GM23248 (cell line): ENCODE results near the gene ATP5F1E.

Experiments
- EZH2 ChIP-seq: fragments of 200-600 bp; sonication (generic); IDR thresholded peaks from 2 replicates; pipeline ENCODE4 v1.6.1; 2018; ENCODE audit warnings: antibody characterized with exemption, mild to moderate bottlenecking; ENCODE audit not compliant: insufficient read depth, poor library complexity, severe bottlenecking
- EZH2phosphoT487 ChIP-seq: fragments of 200-600 bp; sonication (generic); IDR thresholded peaks from 2 replicates; pipeline ENCODE4 v1.6.1; 2018; ENCODE audit warnings: antibody characterized with exemption, moderate library complexity, mild to moderate bottlenecking, low read depth; ENCODE audit not compliant: insufficient read depth

DNA sequence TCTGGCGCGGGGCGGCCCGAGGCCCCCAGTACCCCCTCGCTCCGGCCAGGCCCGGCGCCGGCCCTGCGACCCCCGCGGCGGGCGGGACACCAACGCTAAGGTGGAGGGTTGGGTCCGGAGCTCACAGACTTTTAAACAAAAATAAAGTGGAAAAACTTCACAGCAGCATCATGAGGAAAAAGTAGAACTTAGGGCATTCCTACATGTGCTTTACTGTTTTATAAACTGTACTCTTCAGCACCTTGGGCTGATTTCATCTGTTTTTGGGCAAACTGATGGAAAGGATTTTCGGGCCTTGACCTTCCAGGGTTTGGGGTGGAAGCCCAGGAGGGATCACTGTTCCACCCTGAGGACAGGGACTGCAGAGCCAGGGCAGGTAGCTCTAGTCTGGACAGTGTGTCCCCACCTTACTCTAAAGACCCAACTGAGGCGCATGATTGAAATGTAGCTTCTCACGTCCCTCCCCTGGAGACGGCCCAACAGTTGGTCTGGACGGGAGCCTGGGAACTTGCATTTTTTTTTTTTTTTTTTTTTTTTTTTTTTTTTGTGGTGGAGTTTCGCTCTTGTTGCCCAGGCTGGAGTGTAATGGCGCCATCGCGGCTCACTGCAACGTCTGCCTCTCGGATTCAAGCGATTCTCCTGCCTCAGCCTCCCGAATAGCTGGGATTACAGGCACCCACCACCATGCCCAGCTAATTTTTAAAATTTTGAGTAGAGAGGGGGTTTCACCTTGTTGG is 50.3 kb downstream of the ATP5F1E start:
- TF ChIP-seq EZH2phosphoT487 (no peak), EZH2 (no peak)
